WI38 (cell line): ENCODE measurements around the gene VPS26C.

Experiments
- H3K4me3 ChIP-seq: 2 replicates; pipeline ENCODE4 v1.5.1; 2011; ENCODE audit warnings: low read depth, mild to moderate bottlenecking, control low read depth, low read length
- CTCF ChIP-seq: IDR thresholded peaks from 2 replicates; pipeline ENCODE4 v1.5.1; 2012; ENCODE audit warnings: low read depth, mild to moderate bottlenecking, control low read depth, low read length

VPS26C gene

GRCh38 chr21:37207441-37208009, 59.6 kb downstream of the VPS26C start:
- H3K4me3 ChIP-seq, result no peak overlapping the region
- no peak for TF ChIP-seq CTCF

- no peak overlapping the region for H3K4me3 ChIP-seq
- no peak for TF ChIP-seq CTCF
Observed at GRCh38 chr21:37206496-37206895, 60.6 kb downstream of the VPS26C start.

GRCh38 chr21:37204580-37204979, 62.6 kb downstream of the VPS26C start:
- no peak for TF ChIP-seq CTCF
- H3K4me3 ChIP-seq, result no peak overlapping the region

- no peak overlapping the region for H3K4me3 ChIP-seq
- no peak for TF ChIP-seq CTCF
Observed at GRCh38 chr21:37202221-37203110, 64.7 kb downstream of the VPS26C start.

- no peak for TF ChIP-seq CTCF
- no peak overlapping the region for H3K4me3 ChIP-seq
Observed at GRCh38 chr21:37200641-37201480, 66.3 kb downstream of the VPS26C start.

- TF ChIP-seq CTCF, result no peak
- peak overlapping the region; percentile 8; the same call in 1 of the 2 replicates for H3K4me3 ChIP-seq
Observed at GRCh38 chr21:37199057-37199924, 67.8 kb downstream of the VPS26C start.
